ENCODE measurements around the gene SLC24A4.

Gene SLC24A4

GRCh38 chr14:92450351-92451070 lies 127.5 kb downstream of the SLC24A4 start:
- TF ChIP-seq CTCF (IDR thresholded peaks at IDR 0.05; ENCODE audit: low read depth, low read length): no peak
- no peak for DNase-seq (ENCODE audit: low read depth in 2 of 2)
- H3K4me3 ChIP-seq (replicated peaks in 1 of 2; ENCODE audit: low read depth in 2 of 2, low read length in 2 of 2): no peak overlapping the region

- DNase-seq (ENCODE audit: low read depth in 2 of 2): no peak
- H3K4me3 ChIP-seq (replicated peaks in 1 of 2; ENCODE audit: low read depth in 2 of 2, low read length in 2 of 2): no peak overlapping the region
- no peak for TF ChIP-seq CTCF (IDR thresholded peaks at IDR 0.05; ENCODE audit: low read depth, low read length)
Measured at GRCh38 chr14:92451245-92451644, 128.3 kb downstream of the SLC24A4 start.

- no peak for DNase-seq (ENCODE audit: low read depth in 2 of 2)
- TF ChIP-seq CTCF (IDR thresholded peaks at IDR 0.05; ENCODE audit: low read depth, low read length): no peak
- H3K4me3 ChIP-seq (replicated peaks in 1 of 2; ENCODE audit: low read depth in 2 of 2, low read length in 2 of 2): no peak overlapping the region
Measured at GRCh38 chr14:92451755-92452154, 128.8 kb downstream of the SLC24A4 start.

- no peak for TF ChIP-seq CTCF (IDR thresholded peaks at IDR 0.05; ENCODE audit: low read depth, low read length)
- no peak for DNase-seq (ENCODE audit: low read depth in 2 of 2)
- no peak overlapping the region for H3K4me3 ChIP-seq (replicated peaks in 1 of 2; ENCODE audit: low read depth in 2 of 2, low read length in 2 of 2)
Measured at GRCh38 chr14:92452471-92452870, 129.5 kb downstream of the SLC24A4 start.

GRCh38 chr14:92453691-92454090 lies 130.7 kb downstream of the SLC24A4 start:
- no peak for TF ChIP-seq CTCF (IDR thresholded peaks at IDR 0.05; ENCODE audit: low read depth, low read length)
- no peak overlapping the region for H3K4me3 ChIP-seq (replicated peaks in 1 of 2; ENCODE audit: low read depth in 2 of 2, low read length in 2 of 2)
- no peak for DNase-seq (ENCODE audit: low read depth in 2 of 2)

GRCh38 chr14:92455231-92455630 lies 132.3 kb downstream of the SLC24A4 start:
- no peak for TF ChIP-seq CTCF (IDR thresholded peaks at IDR 0.05; ENCODE audit: low read depth, low read length)
- DNase-seq (ENCODE audit: low read depth in 2 of 2): no peak
- H3K4me3 ChIP-seq (replicated peaks in 1 of 2; ENCODE audit: low read depth in 2 of 2, low read length in 2 of 2): no peak overlapping the region
